CD4-positive, alpha-beta T cell treated with Interleukin-12 subunit alpha and Interleukin-12 subunit beta, for 1 hour (primary cell): Measurements from ENCODE around the gene RDH5.

ENCODE experiments used
- DNase-seq: peaks from one replicate; pipeline ENCODE4 v3.0.0-alpha.2; 2020

Gene RDH5

DNA sequence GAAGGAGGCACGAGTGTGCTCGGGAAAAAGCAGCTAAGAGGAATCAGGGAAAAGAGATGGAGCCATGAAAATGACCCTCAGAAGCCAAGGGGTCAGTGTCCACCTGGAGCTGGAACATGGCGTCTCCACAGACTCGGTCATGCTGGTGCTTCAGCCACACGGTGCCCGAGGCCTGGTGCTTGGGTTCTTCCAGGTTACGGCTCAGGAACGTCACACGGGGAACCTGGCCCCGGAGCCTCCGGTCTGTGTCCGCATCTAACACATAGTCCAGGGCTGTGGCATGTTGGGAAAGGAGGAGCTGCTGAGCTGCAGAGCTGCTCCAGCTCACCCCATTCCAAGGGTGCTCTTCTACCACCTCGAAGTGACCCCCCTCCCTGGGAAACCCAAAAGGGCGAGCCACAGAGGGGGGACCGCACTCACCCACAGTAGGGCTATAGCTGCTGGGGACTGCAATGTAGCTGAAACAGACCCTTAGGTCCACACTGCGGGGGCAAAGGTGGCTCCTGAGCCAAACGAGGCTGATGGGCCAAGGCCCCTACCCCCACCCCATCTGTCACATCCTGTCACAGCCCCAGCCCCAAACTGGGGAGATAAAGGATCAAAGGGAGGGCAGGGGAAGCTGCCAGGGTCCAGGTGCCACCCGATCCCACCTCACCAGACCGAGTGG lies 23.3 kb upstream of the RDH5 start:
- no peak for DNase-seq

- no peak for DNase-seq
These were observed 22.5 kb upstream of the RDH5 start for GRCh38 chr12:55697686-55698085.

GRCh38 chr12:55698241-55698955 lies 21.8 kb upstream of the RDH5 start:
- no peak for DNase-seq

- DNase-seq = no peak
These were observed 21.2 kb upstream of the RDH5 start for GRCh38 chr12:55698965-55699364.

DNA sequence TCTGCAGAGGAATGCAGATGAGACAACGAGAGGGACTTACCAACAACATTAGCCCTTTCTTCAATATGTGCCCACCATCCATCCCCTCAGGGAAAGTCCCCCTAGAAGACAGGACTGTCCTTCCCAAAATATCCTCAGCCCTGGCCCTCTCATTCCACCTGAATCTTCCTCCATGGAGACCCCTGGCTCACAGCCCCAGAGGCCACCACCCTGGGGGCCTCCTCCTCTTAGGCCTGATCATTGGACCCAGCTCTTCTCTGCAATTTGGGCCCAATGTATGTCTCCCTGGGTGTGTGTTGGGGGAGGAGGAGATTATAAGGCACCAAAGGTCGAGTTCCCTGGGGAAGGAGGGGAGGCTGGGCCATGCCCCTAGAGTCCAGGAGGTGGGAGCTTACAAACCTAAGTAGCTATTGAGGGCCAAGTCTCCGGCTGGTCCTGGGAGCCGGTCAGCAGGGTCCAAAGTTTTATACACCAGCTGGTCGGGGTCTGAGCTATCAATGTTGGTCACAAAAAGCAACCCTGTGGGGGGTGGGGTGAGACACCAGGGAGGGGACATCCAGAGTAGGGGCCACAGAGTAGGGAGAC lies 20.6 kb upstream of the RDH5 start:
- DNase-seq = no peak

DNA sequence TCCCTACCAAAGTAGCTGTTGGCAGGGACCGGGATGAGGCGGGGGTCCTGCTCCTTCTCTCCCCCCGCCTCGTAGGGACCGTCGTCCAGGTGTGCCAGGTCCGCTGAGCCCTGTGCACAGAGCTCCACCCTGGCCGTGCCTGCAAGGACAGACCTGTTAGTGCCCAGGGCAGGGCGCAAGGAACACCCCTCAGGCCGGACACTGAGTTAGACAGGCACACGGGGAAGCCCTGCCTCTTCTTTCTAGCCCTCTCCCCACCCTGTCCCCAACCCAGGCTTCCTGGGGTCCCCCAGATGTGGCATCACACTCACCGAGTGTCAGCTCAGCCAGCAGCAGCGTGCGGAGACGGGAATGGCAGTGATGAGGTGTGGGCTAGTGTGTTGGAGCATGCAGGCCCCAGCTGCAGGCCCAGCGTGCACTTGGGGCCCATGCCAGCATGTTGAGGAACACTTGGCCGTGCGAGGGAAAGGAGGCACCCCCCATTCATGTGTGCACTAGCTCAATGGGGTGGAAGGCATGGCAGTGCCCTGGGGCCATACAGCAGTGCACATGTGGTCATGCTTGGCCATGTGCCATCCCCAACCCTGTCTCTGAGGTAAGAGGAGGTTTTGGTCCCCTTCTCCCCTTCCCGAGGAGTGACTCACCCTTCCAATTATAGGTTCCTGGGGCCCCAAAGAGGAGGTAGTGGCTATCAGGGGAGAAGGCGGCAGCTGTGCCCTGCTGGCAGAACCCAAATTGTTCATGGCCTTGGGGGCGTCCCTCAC lies 19.8 kb upstream of the RDH5 start:
- no peak for DNase-seq

- no peak for DNase-seq
These were observed 17.3 kb upstream of the RDH5 start for GRCh38 chr12:55702861-55703260.

DNA sequence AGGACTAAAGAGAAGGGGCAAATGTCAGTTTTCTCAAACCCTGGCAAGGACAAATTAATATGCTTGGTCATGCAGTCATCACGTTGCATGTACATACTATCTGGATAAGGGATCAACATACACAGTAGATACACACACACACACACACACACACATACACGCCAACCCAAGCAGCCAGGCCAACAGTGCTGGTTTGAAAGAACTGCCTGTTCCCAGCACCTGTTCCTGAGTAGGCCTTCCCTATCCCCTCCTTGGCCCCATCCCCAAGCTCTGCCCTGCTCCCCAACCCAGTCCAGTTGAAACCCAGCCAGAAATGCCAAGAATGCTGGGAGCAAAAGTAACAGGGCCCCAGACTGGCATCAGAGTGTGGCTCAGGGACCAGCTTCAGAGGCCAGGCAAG lies 16.9 kb upstream of the RDH5 start:
- DNase-seq = no peak

DNA sequence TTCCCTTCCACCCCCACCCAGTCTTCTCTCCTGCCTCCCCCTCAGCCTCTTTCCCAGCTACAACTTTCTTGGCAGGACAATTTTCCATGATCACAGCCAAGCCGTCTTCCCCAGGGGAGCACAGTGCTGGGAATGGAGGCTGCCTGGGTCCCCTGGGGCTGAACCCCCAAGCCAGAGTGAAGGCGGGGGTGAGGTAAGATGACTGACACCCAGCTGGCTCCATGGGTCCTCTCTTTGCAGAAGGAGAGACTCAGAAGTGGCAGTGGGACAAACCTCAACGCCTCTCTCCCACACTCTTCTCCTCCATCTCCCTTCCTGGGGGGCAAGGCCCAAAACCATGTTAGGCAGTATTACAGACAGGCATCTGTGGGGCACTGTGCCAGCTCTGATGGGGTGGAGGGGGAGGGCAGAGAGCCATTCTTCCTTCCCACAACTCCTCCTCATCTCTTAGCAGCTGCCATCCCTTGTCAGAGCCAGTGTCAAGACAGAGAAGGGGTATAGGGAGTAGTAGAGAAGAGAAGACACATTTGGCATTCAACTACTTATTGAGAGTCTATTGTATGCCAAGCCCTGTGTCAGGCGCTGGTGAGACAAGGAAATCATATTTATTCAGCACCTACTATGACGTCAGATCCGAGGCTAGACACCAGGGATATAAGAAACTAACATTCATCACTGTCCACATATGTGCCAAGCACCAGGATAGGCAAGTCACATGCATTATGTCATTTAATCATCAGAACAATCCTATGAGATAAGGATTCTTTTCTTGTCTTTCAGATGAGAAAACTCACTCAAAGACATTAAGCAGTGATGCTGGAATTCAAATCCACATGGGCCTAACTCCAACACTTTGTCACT lies 16.1 kb upstream of the RDH5 start:
- no peak for DNase-seq

GRCh38 chr12:55704824-55705718 lies 15.1 kb upstream of the RDH5 start:
- no peak for DNase-seq

- no peak for DNase-seq
These were observed 14.3 kb upstream of the RDH5 start for GRCh38 chr12:55705782-55706402.

DNA sequence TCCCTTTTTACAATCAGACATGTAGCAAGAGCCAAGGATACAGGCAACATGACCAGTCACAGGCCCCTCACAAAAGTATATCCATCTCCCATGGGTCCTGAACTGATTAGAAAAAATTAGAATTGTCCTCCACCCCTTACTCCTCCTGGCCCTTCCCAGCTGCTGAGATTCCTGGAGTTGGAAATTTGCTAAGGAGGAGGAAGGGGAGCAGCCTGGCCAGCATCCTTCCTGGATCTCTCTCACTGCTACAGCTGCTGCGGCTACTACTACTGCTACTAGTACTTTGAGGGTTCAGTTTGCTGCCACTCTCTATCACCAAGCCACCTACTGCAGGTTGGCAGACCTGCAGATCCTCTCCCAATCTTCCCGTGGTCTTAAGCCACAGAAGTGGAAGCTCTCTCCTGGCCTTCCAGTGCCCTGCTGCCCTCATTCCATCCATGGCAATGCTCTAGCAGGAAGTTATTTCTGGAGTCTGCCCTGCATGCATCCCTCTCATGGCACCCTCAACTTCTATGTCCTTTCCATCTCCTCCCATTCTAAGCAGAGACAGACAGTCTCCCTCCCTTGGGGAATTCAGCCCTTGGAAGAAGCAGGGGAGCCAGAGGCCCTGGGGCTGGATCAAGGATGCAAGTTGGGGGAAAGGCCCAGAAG lies 13.5 kb upstream of the RDH5 start:
- no peak for DNase-seq

DNA sequence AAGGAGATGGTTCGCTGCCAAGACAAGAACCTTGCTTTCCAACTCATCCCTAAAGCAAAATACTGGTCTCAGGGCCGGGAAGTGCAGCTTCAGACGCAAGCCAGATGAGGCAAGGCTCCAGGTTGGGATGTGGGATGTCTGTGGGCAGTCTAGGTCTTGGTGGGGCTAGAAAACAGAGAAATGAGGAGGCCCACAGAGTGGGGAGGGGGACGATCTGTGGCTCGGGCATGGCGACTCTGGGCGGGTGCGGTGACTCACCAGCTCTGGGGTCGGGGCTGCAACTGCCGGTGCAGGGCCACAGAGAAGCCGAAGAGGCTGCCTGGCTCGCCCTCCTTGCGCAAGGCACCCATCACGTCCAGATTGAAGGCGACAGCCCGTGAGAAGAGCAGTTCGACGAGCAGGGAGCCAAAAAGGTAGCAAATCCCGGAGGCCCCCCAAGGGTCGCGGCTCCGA lies 12.9 kb upstream of the RDH5 start:
- DNase-seq = no peak

- DNase-seq = peak; percentile 65
These were observed 12.1 kb upstream of the RDH5 start, which contains the start of gene ITGA7 for GRCh38 chr12:55707841-55708694. Gene ITGA7, minus strand, starts transcription at chr12:55707904. Its CDS starts 222 bp downstream, at chr12:55707682.

DNA sequence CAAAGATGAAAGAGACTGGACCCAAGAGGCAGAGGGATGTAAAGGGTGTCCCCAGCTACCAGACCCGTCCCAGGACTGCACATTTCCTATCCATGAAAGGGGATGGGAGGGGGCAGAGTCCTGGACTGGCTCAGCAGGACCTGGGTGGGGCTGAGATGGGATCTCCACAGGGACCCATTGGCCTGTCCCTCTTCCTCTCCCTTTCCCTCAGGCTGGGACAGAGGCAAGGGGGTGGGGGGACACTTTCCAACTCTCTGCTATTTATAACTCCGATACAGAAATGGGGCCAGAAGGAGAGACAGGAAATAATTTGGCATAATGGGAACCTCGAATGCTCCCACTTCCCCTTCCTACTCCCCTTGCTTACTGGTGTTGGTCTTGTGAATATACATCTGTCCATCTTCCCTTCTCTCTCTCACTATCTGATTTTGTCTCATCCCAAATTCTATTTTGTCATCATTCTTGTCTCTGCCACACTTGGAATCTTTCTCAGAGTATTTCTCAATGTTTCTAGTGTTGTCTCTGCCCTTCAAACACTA lies 11.4 kb upstream of the RDH5 start:
- no peak for DNase-seq

DNA sequence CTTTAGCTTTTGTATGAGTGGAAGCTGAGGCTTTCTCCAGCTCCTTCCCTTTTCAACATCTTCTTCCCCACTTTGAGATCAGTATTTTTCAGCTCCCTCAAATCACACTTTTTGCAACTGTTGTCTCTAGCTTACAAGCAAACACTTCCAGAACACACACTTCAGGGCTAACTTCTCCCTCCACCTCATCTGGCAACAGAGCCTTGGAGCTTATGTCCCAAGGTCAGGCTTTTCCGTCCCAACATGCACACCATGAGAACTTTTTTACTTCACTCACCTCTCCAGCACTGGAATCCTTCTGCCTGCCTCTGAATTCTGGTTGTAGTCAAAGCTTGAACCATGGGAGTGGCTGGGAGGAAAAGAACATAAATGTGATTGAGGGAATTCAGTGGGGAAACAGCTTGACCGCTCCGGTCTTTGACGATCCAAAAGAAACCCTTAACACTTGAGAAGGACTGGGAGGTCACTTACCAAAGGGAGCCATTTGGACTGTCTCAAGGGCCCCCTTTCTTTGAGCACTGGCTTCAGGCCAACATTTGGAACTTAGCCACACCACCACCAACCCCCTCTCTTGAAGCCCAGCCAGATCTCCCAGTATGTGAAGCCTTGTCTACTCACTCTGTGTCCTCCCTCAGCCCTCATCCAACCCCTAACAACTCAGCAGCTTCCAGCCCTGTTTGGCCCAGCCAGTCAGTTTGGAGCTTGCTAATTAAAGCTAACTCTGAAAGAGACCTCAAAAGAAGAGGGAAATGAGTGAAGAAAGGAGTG lies 8.2 kb upstream of the RDH5 start:
- no peak for DNase-seq

GRCh38 chr12:55712700-55713415 lies 7.3 kb upstream of the RDH5 start:
- no peak for DNase-seq

GRCh38 chr12:55713721-55714120 lies 6.5 kb upstream of the RDH5 start:
- DNase-seq = no peak
